MM.1S (cell line): ENCODE data around the gene FBXW7.

Experiments used
- DNase-seq: peaks from one replicate; pipeline ENCODE4 v3.0.0-alpha.2; 2015
- H2AFZ ChIP-seq: fragments of 300-600 bp; sonication (generic); 2 replicates; pipeline ENCODE4 v1.6.0; 2016; ENCODE audit warnings: antibody characterized with exemption, low read length
- H3F3A ChIP-seq: fragments of 300-600 bp; sonication (generic); 2 replicates; pipeline ENCODE4 v1.6.1; 2016; ENCODE audit warnings: mild to moderate bottlenecking, antibody characterized with exemption, low read length, moderate library complexity, mixed read lengths; ENCODE audit not compliant: insufficient read depth
- H3K27ac ChIP-seq: fragments of 300-600 bp; sonication (generic); 2 replicates; pipeline ENCODE4 v1.5.1; 2016; ENCODE audit warnings: mild to moderate bottlenecking, low read length
- H3K27me3 ChIP-seq: fragments of 300-600 bp; sonication (generic); replicated peaks from 2 replicates; pipeline ENCODE4 v1.6.0; 2016; ENCODE audit warnings: low read length; ENCODE audit not compliant: insufficient read depth
- H3K36me3 ChIP-seq: fragments of 300-600 bp; sonication (generic); replicated peaks from 2 replicates; pipeline ENCODE4 v1.6.1; 2016; ENCODE audit warnings: mild to moderate bottlenecking, low read length, mixed read lengths; ENCODE audit not compliant: insufficient read depth
- H3K4me1 ChIP-seq: fragments of 300-600 bp; sonication (generic); 2 replicates; pipeline ENCODE4 v1.6.1; 2016; ENCODE audit warnings: low read length, mixed read lengths
- H3K4me2 ChIP-seq: fragments of 300-600 bp; sonication (generic); 2 replicates; pipeline ENCODE4 v1.6.0; 2016; ENCODE audit warnings: low read depth, low read length
- H3K4me3 ChIP-seq: fragments of 300-600 bp; sonication (generic); 2 replicates; pipeline ENCODE4 v1.5.1; 2016; ENCODE audit warnings: low read length, mixed read lengths
- H3K79me2 ChIP-seq: fragments of 300-600 bp; sonication (generic); 2 replicates; pipeline ENCODE4 v1.6.1; 2016; ENCODE audit warnings: mixed run types, low read length, mixed read lengths
- H3K9ac ChIP-seq: fragments of 300-600 bp; sonication (generic); 2 replicates; pipeline ENCODE4 v1.6.1; 2016; ENCODE audit warnings: low read length, mixed read lengths
- H3K9me2 ChIP-seq: fragments of 300-600 bp; sonication (generic); replicated peaks from 2 replicates; pipeline ENCODE4 v1.6.1; 2016; ENCODE audit warnings: mild to moderate bottlenecking, low read length, mixed read lengths; ENCODE audit not compliant: insufficient read depth
- H3K9me3 ChIP-seq: fragments of 300-600 bp; sonication (generic); replicated peaks from 2 replicates; pipeline ENCODE4 v1.6.1; 2016; ENCODE audit warnings: mild to moderate bottlenecking, low read length, mixed read lengths; ENCODE audit not compliant: insufficient read depth
- H4K20me1 ChIP-seq: fragments of 300-600 bp; sonication (generic); 2 replicates; pipeline ENCODE4 v1.6.1; 2016; ENCODE audit warnings: mild to moderate bottlenecking, low read length, moderate library complexity, mixed read lengths; ENCODE audit not compliant: insufficient read depth
- EZH2 ChIP-seq: fragments of 300-600 bp; sonication (generic); optimal IDR thresholded peaks from 2 replicates; pipeline ENCODE3; 2017; ENCODE audit warnings: low read depth, mild to moderate bottlenecking, antibody characterized with exemption, low read length, mixed read lengths
- EZH2phosphoT487 ChIP-seq: fragments of 300-600 bp; sonication (generic); IDR thresholded peaks from 2 replicates; pipeline ENCODE4 v1.6.1; 2018; ENCODE audit warnings: antibody characterized with exemption, low read length
- TF ChIP-seq, protein P1 (sequence below): fragments of 300-600 bp; sonication (generic); IDR thresholded peaks from 2 replicates; pipeline ENCODE4 v1.5.1; 2016; ENCODE audit warnings: antibody characterized with exemption, low read length, mixed read lengths

Gene FBXW7

DNA sequence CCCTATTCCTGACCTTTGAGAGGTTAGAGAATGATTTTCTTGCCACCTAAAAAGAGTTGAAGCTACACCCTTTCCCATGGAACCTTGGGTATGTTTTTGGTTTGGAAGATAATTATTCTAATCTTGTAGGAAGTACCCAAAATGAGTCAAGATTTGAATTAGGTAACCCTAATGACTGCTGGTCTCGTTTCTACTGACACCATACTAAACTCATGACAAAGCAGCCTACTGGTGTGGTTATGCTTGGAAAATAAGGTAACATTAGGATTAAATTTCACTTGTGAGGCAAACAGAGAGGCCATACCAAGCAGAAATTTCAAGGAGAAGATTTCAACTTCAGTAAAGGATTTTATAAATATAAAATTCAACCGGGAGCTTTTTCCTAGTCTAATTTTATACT is 107.9 kb downstream of the FBXW7 start:
- H3K4me3 ChIP-seq, result no peak overlapping the region
- H3K36me3 ChIP-seq, result no peaks in the 10 kb centered on the region
- H3F3A ChIP-seq, result no peaks in the 10 kb centered on the region
- H3K9ac ChIP-seq, result no peak overlapping the region
- no peaks in the 10 kb centered on the region for H3K27me3 ChIP-seq
- no peaks in the 10 kb centered on the region for H4K20me1 ChIP-seq
- DNase-seq, result no peak
- no peaks in the 10 kb centered on the region for H3K4me1 ChIP-seq
- H2AFZ ChIP-seq, result no peak overlapping the region
- H3K4me2 ChIP-seq, result no peak overlapping the region
- TF ChIP-seq EZH2, result no peak
- no peak for TF ChIP-seq EZH2phosphoT487
- TF ChIP-seq, protein P1, sequence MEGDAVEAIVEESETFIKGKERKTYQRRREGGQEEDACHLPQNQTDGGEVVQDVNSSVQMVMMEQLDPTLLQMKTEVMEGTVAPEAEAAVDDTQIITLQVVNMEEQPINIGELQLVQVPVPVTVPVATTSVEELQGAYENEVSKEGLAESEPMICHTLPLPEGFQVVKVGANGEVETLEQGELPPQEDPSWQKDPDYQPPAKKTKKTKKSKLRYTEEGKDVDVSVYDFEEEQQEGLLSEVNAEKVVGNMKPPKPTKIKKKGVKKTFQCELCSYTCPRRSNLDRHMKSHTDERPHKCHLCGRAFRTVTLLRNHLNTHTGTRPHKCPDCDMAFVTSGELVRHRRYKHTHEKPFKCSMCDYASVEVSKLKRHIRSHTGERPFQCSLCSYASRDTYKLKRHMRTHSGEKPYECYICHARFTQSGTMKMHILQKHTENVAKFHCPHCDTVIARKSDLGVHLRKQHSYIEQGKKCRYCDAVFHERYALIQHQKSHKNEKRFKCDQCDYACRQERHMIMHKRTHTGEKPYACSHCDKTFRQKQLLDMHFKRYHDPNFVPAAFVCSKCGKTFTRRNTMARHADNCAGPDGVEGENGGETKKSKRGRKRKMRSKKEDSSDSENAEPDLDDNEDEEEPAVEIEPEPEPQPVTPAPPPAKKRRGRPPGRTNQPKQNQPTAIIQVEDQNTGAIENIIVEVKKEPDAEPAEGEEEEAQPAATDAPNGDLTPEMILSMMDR, result no peak
- no peak overlapping the region for H3K27ac ChIP-seq
- H3K9me3 ChIP-seq, result no peaks in the 10 kb centered on the region
- H3K79me2 ChIP-seq, result peaks cover 76% of the 10 kb centered on the region
- no peaks in the 10 kb centered on the region for H3K9me2 ChIP-seq

DNA sequence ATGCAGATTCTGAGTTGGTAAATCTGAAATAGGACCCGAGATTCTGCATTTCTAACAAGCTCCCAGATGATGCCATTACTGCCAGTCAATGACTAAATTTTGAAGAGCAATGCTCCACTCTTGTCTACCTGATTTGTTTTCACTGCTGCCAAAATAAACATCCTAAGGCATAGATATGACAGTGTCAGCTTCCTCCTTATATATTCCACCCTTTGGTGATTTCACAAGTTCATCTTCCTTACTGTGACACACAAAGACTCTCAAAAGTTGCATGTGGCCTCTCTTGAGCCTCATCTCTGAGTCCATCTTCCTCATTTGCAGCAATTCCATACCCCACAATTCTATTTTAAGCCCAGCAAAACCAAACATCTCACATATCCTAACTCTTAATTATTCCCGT is 110.9 kb downstream of the FBXW7 start:
- H3K4me3 ChIP-seq, result no peak overlapping the region
- H3K27me3 ChIP-seq, result no peaks in the 10 kb centered on the region
- H3K9me3 ChIP-seq, result no peaks in the 10 kb centered on the region
- TF ChIP-seq, protein P1, result no peak
- TF ChIP-seq EZH2phosphoT487, result no peak
- no peak for TF ChIP-seq EZH2
- no peak overlapping the region for H3K9ac ChIP-seq
- H2AFZ ChIP-seq, result no peak overlapping the region
- no peaks in the 10 kb centered on the region for H3F3A ChIP-seq
- H3K4me1 ChIP-seq, result no peaks in the 10 kb centered on the region
- H3K4me2 ChIP-seq, result no peak overlapping the region
- no peak for DNase-seq
- no peaks in the 10 kb centered on the region for H4K20me1 ChIP-seq
- no peak overlapping the region for H3K27ac ChIP-seq
- H3K9me2 ChIP-seq, result no peaks in the 10 kb centered on the region
- H3K36me3 ChIP-seq, result no peaks in the 10 kb centered on the region
- H3K79me2 ChIP-seq, result peaks cover 82% of the 10 kb centered on the region

DNA sequence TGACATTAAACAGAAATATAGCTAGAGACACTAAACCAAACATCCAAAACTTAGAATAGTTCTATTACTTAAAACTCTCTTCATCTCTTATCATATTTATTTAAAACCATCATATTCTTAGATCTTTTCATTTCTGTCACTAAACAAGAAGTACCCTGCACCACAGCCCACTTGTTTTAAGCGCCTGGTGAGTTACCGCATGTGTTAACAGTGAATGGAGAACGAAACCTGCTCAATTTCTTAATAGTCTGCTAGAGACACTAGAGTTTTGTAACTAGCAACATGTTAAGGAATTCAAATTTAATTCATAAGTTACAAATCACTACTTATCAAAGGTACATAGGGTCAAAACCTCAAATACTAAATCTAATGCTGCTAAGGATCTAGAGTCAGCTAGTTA is 111.5 kb downstream of the FBXW7 start:
- no peak for DNase-seq
- Histone ChIP-seq H3K27ac (no peak overlapping the region), H3K27me3 (no peaks in the 10 kb centered on the region), H3K9me2 (no peaks in the 10 kb centered on the region), H3K4me1 (no peaks in the 10 kb centered on the region), H4K20me1 (no peaks in the 10 kb centered on the region), H3K79me2 (peaks cover 82% of the 10 kb centered on the region), H3F3A (no peaks in the 10 kb centered on the region), H3K36me3 (no peaks in the 10 kb centered on the region), H3K4me3 (no peak overlapping the region), H2AFZ (no peak overlapping the region), H3K9me3 (no peaks in the 10 kb centered on the region), H3K9ac (no peak overlapping the region), H3K4me2 (no peak overlapping the region)
- TF ChIP-seq EZH2phosphoT487, result no peak
- TF ChIP-seq, protein P1, result no peak
- TF ChIP-seq EZH2, result no peak
